AG04450 (cell line): ENCODE measurements around the gene ZC3H13. TPM values are rescaled to one million over a fixed set of nuclear protein-coding genes. Genes with fewer than 3 reads are reported as not detected.

Experiments used
- CTCF ChIA-PET: fragments of 300-600, 350-600 bp; formaldehyde crosslinking; extraction: SDS; loops from one replicate; lab custom pipeline; 2022; ENCODE audit warnings: antibody characterized with exemption, inconsistent platforms; lab: Charles Lee
- POLR2A ChIA-PET: fragments of 350-600 bp; formaldehyde crosslinking; extraction: SDS; loops from one replicate; lab custom pipeline; 2021; ENCODE audit warnings: antibody characterized with exemption, inconsistent platforms; lab: Yijun Ruan, JAX
- DNase-seq: peaks from one replicate; pipeline ENCODE4 v3.0.0-alpha.2; 2011; ENCODE audit warnings: low read depth, low spot score
- H3K27ac ChIP-seq: one replicate; pipeline ENCODE4 v1.5.1; 2012; ENCODE audit warnings: low read depth, low read length, control low read depth
- H3K27me3 ChIP-seq: one replicate; pipeline ENCODE4 v1.6.0; 2012; ENCODE audit warnings: low read length; ENCODE audit not compliant: control insufficient read depth, insufficient read depth
- H3K4me3 ChIP-seq: 2 replicates; pipeline ENCODE4 v1.5.1; 2011; ENCODE audit warnings: mild to moderate bottlenecking, low read depth, low read length, control low read depth
- H3K9me3 ChIP-seq: 2 replicates; pipeline ENCODE4 v1.5.1; 2012; ENCODE audit warnings: low read length; ENCODE audit not compliant: control insufficient read depth, insufficient read depth
- CTCF ChIP-seq: IDR thresholded peaks from 2 replicates; pipeline ENCODE4 v1.5.1; 2011; ENCODE audit warnings: low read depth, low read length, control low read depth, inconsistent platforms
- polyA plus RNA-seq: library from polyadenylated mRNA; depleted of rRNA; stranded (reverse); fragments of >200 nt; gene quantifications from 2 replicates; pipeline ENCODE4 v1.2.3, GENCODE V29; 2011

Gene ZC3H13
- polyA plus RNA-seq, 1 experiment, result 10.6 TPM

GRCh38 chr13:46032341-46032740 is 20.2 kb downstream of the ZC3H13 start:
- Histone ChIP-seq H3K9me3 (no peaks in the 10 kb centered on the region; the same call in 1 of the 2 replicates), H3K27me3 (no peaks in the 10 kb centered on the region), H3K4me3 (no peak overlapping the region), H3K27ac (no peak overlapping the region)
- DNase-seq, result no peak
- ChIA-PET POLR2A (no interaction called here), CTCF (no interaction called here)
- TF ChIP-seq CTCF, result no peak

- no peak for DNase-seq
- no peaks in the 10 kb centered on the region; the same call in 1 of the 2 replicates for H3K9me3 ChIP-seq
- H3K4me3 ChIP-seq, result no peak overlapping the region
- POLR2A ChIA-PET, result no interaction called here
- no peak for TF ChIP-seq CTCF
- H3K27me3 ChIP-seq, result no peaks in the 10 kb centered on the region
- CTCF ChIA-PET, result no interaction called here
- H3K27ac ChIP-seq, result no peak overlapping the region
Observed at GRCh38 chr13:46031581-46032263, 20.8 kb downstream of the ZC3H13 start.

- CTCF ChIA-PET, result no interaction called here
- no peak for TF ChIP-seq CTCF
- H3K27me3 ChIP-seq, result no peaks in the 10 kb centered on the region
- DNase-seq, result no peak
- no peak overlapping the region for H3K4me3 ChIP-seq
- POLR2A ChIA-PET, result no interaction called here
- H3K9me3 ChIP-seq, result no peaks in the 10 kb centered on the region; the same call in 1 of the 2 replicates
- no peak overlapping the region for H3K27ac ChIP-seq
Observed at GRCh38 chr13:46025157-46025556, 27.4 kb downstream of the ZC3H13 start.

- no peak overlapping the region for H3K27ac ChIP-seq
- H3K27me3 ChIP-seq, result no peaks in the 10 kb centered on the region
- DNase-seq, result no peak
- POLR2A ChIA-PET, result no interaction called here
- no peaks in the 10 kb centered on the region for H3K9me3 ChIP-seq
- CTCF ChIA-PET, result no interaction called here
- no peak overlapping the region for H3K4me3 ChIP-seq
- TF ChIP-seq CTCF, result no peak
Observed at GRCh38 chr13:46022481-46022880, 30.1 kb downstream of the ZC3H13 start.

- ChIA-PET POLR2A (no interaction called here), CTCF (no interaction called here)
- TF ChIP-seq CTCF, result no peak
- Histone ChIP-seq H3K27me3 (no peaks in the 10 kb centered on the region), H3K27ac (no peak overlapping the region), H3K9me3 (no peaks in the 10 kb centered on the region), H3K4me3 (no peak overlapping the region)
- DNase-seq, result no peak
Observed at GRCh38 chr13:46016216-46016615, 36.3 kb downstream of the ZC3H13 start.
